Erythroblast (primary cell): Measurements from ENCODE around the gene SNX27.
"Not testable (repeated sequence)": the region's sequence is repeated elsewhere in the genome, so short reads cannot be mapped to it uniquely, and the experiment has no call there.

ENCODE experiments used
- GATA1 ChIP-seq: IDR thresholded peaks from 2 replicates; pipeline ENCODE4 v1.6.1; 2011; ENCODE audit warnings: low read depth, mild to moderate bottlenecking, control low read depth, low read length, moderate library complexity
- POLR2A ChIP-seq: IDR thresholded peaks from 2 replicates; pipeline ENCODE4 v1.6.1; 2011; ENCODE audit warnings: mild to moderate bottlenecking, low read length

DNA sequence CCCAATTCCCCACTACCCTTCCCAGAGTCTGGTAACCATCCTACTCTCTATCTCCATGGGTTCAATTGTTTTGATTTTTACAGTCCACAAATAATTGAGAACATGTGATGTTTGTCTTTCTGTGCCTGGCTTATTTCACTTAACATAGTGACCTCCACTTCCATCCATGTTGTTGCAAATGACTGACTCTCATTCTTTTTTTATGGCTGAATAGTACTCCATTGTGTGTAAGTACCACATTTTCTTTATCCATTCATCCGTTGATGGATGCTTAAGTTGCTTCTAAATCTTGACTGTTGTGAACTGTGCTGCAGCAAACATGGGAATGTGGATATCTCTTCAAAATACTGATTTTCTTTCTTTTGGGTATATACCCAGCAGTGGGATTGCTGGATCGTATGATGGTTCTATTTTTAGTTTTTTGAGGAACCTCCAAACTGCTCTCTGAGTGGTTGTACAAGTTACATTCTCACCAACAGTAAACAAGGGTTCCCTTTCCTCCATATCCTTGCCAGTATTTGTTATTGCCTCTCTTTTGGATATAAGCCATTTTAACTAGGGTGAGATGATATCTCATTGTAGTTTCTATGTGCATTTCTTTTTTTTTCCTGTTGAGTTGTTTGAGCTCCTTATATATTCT lies 58.3 kb downstream of the SNX27 start:
- TF ChIP-seq POLR2A, GATA1: not testable (repeated sequence)
